BLaER1 treated with 17β-estradiol and CSF1 and Interleukin-3, amounts not matched to agents 10 nM and 100 nM (cell line): ENCODE measurements around the gene C8A.
A peak's percentile ranks its signal among the peaks of the same experiment; 100 is the strongest.

Experiments
- H3K27ac ChIP-seq, 11 experiments: shearing (Covaris generic); formaldehyde crosslinking; 2 replicates each; pipeline ENCODE4 v1.8.1; 2022
- H3K27me3 ChIP-seq, 11 experiments: shearing (Covaris generic); formaldehyde crosslinking; 2 replicates each; pipeline ENCODE4 v1.8.1; 2022
- H3K36me3 ChIP-seq, 11 experiments: shearing (Covaris generic); formaldehyde crosslinking; 2 replicates each; pipeline ENCODE4 v1.8.1; 2022
- H3K4me1 ChIP-seq, 10 experiments: shearing (Covaris generic); formaldehyde crosslinking; 2 replicates each; pipeline ENCODE4 v1.8.1; 2022
- H3K4me2 ChIP-seq, 11 experiments: shearing (Covaris generic); formaldehyde crosslinking; 2 replicates each; pipeline ENCODE4 v1.8.1; 2022
- H3K4me3 ChIP-seq, 10 experiments: shearing (Covaris generic); formaldehyde crosslinking; 2 replicates each; pipeline ENCODE4 v1.8.1; 2022
- H3K9ac ChIP-seq, 11 experiments: shearing (Covaris generic); formaldehyde crosslinking; 2 replicates each; pipeline ENCODE4 v1.8.1; 2022
- H3K9me3 ChIP-seq, 11 experiments: shearing (Covaris generic); formaldehyde crosslinking; replicated peaks in 1 of 11; 2 replicates each; pipeline ENCODE4 v1.8.1; 2022
- H4K20me1 ChIP-seq, 11 experiments: shearing (Covaris generic); formaldehyde crosslinking; 2 replicates each; pipeline ENCODE4 v1.8.1; 2022
- Cebpa-rat ChIP-seq, 11 experiments: shearing (Covaris generic); IDR thresholded peaks; 2 replicates each; pipeline ENCODE4 v1.8.1; 2022

Gene C8A

DNA sequence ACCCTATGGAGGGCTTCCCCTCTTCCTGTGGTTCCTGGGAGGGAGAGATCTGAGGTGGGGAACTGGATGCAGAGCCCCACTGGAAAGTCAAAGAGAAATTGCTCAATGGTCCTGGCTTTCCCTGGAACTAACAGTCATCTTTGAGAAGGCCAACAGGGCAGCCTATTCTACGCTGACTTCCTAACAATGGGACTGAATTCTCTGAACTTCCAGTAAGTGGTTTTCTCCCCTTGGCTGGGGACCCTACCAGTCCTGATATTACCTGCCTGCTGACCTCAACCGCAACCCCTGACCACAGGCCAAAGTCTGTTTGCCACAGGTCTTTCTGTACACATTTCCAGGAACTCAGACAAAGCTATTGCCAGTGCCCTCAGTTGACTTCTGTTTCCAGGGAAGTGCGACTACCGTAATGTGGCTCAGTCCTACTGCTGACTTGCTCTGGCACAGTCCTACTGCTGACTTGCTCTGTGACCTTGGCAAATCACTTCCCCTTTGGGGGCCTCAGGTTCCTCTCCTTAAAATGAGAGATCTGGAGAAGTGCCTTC, 55.9 kb downstream of the C8A start:
- H3K9ac ChIP-seq = no peak overlapping the region; a peak in 1 of 22 replicates
- H3K4me3 ChIP-seq = no peak overlapping the region
- peak overlapping the region; percentile 10 to 64 (median 48); a peak in 15 of 22 replicates for H3K27ac ChIP-seq
- H3K36me3 ChIP-seq = no peaks in the 10 kb centered on the region
- H3K9me3 ChIP-seq = peaks cover 0 to 6% (median 0%) of the 10 kb centered on the region in 11 experiments; a peak in 2 of 22 replicates
- no peak for TF ChIP-seq Cebpa-rat (IDR thresholded peaks at IDR 0.05)
- H3K27me3 ChIP-seq = no peaks in the 10 kb centered on the region
- peaks cover 33 to 38% (median 37%) of the 10 kb centered on the region in 10 experiments for H3K4me1 ChIP-seq
- H4K20me1 ChIP-seq = no peaks in the 10 kb centered on the region
- peak overlapping the region; percentile 68 to 86 (median 76) for H3K4me2 ChIP-seq

DNA sequence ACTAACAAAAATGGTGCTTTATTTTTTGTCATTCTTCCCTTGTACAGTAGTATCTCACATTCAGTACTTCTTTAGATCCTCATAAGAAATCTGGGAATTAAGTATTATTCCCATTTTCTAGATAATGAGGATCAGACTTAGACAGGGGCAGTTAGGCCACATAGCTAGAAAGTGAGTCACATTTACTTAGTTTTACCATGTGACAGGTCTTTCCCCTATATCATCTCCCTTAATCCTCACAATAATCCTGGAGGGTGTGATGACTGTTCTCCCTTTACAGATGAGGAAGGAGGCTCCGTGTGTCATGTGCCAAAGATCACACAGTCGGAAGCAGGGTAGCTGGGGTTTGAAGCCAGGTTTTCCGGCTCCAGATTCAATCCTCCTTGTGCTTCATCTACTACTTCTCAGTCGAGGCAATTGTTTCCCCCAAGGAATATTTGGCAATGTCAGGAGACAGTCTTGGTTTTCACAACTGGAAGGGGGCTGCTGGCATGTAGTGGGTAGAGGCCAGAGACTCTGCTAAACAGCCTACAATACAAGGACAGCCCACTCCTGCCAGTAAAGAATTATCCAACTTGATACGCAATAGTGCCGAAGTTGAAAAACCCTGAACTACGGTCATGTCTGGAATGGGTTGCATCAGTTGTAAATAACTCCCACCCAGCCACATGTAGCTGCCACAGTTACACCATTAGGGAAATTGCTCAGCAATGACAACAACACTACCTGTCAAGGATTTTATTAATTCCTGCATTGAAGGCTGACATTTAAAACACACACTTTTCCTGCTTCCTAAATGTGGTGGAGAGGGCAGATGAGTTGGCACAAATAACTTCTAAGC, 56.7 kb downstream of the C8A start:
- no peak overlapping the region; a peak in 2 of 22 replicates for H3K27ac ChIP-seq
- H3K36me3 ChIP-seq = no peaks in the 10 kb centered on the region
- H4K20me1 ChIP-seq = no peaks in the 10 kb centered on the region
- H3K4me3 ChIP-seq = no peak overlapping the region
- no peak overlapping the region for H3K9ac ChIP-seq
- H3K27me3 ChIP-seq = no peaks in the 10 kb centered on the region
- peak overlapping the region in 4 of 11 experiments; percentile 75 to 83 (median 78); a peak in 8 of 22 replicates for H3K4me2 ChIP-seq
- H3K9me3 ChIP-seq = peaks cover 0 to 6% (median 0%) of the 10 kb centered on the region in 11 experiments; a peak in 2 of 22 replicates
- no peak for TF ChIP-seq Cebpa-rat (IDR thresholded peaks at IDR 0.05)
- peaks cover 37 to 44% (median 40%) of the 10 kb centered on the region in 10 experiments for H3K4me1 ChIP-seq

DNA sequence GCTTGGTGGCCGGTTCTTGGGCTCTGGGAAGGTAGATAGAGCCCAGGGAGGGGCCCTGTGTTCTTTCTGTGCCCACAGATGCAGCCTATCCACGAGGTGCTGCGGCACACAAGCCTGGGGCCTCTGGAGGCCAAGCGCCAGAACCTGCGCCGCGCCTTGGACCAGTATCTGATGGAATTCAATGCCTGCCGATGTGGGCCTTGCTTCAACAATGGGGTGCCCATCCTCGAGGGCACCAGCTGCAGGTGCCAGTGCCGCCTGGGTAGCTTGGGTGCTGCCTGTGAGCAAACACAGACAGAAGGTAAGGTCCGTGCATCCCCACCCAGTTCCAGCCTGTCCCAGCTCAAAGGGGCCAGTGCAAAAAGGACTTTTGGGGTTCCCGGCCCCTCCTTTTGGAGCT, 57.7 kb downstream of the C8A start:
- Histone ChIP-seq H3K4me1 (peaks cover 37 to 44% (median 40%) of the 10 kb centered on the region in 10 experiments), H3K9me3 (peaks cover 0 to 6% (median 0%) of the 10 kb centered on the region in 11 experiments; a peak in 2 of 22 replicates), H3K36me3 (no peaks in the 10 kb centered on the region), H3K4me2 (no peak overlapping the region), H3K27me3 (no peaks in the 10 kb centered on the region), H3K4me3 (no peak overlapping the region), H3K27ac (no peak overlapping the region), H3K9ac (no peak overlapping the region), H4K20me1 (no peaks in the 10 kb centered on the region)
- no peak for TF ChIP-seq Cebpa-rat (IDR thresholded peaks at IDR 0.05)

DNA sequence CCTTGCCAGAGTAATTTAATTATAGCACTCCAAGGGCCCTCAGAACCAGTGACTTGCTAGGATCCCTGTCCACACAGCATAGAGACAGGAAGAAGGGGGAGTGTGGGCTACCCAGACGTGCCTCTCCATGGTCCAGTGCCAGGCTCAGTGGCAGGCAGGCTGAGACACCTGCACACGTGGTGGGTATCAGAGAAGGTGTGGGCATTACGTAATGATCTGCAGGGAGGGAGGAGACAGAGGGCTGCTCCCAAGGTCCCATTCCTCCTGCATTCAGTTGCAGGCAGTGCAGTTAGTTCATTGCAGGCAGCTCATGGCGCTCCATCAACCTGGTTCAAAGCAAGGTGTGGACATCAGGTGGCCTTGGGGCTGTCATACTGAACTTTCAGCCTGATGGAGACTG, 61.4 kb downstream of the C8A start:
- no peak for TF ChIP-seq Cebpa-rat (IDR thresholded peaks at IDR 0.05)

DNA sequence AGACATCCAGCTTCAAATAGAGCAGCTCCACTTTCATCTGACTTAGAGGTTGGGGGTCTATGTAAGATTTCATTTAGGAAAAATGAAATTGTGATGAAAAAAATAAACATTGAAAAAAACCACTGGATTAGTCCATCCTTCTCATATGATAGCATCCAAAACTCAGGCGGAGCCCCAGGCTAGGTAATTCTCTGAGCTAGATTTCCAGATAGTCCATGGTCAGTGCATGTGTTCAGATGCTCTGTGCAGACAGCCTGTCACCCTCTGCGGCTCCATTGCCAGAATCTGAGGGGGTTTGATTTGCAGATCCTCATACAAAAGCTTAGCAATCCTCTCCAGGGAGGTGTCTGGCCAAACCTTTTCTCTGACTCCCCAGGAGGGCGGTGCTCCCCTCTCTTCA, 62.0 kb downstream of the C8A start:
- H3K9me3 ChIP-seq = peaks cover 0 to 6% (median 0%) of the 10 kb centered on the region in 11 experiments; a peak in 2 of 22 replicates
- no peak overlapping the region for H3K27ac ChIP-seq
- no peak overlapping the region for H3K9ac ChIP-seq
- no peaks in the 10 kb centered on the region for H4K20me1 ChIP-seq
- peaks cover 0 to 28% (median 22%) of the 10 kb centered on the region in 10 experiments; a peak in 15 of 20 replicates for H3K4me1 ChIP-seq
- no peaks in the 10 kb centered on the region for H3K27me3 ChIP-seq
- no peak overlapping the region for H3K4me2 ChIP-seq
- TF ChIP-seq Cebpa-rat (IDR thresholded peaks at IDR 0.05) = no peak
- no peaks in the 10 kb centered on the region for H3K36me3 ChIP-seq
- no peak overlapping the region for H3K4me3 ChIP-seq

More for the DNA sequence above, 61.4 kb downstream of the C8A start:
- Histone ChIP-seq H3K27ac (no peak overlapping the region), H3K27me3 (no peaks in the 10 kb centered on the region), H4K20me1 (no peaks in the 10 kb centered on the region), H3K9me3 (peaks cover 0 to 6% (median 0%) of the 10 kb centered on the region in 11 experiments; a peak in 2 of 22 replicates), H3K4me2 (peak overlapping the region in 6 of 11 experiments; percentile 13 to 53 (median 26); a peak in 9 of 22 replicates), H3K36me3 (no peaks in the 10 kb centered on the region), H3K9ac (no peak overlapping the region), H3K4me1 (peaks cover 6 to 22% (median 19%) of the 10 kb centered on the region in 10 experiments), H3K4me3 (no peak overlapping the region)

DNA sequence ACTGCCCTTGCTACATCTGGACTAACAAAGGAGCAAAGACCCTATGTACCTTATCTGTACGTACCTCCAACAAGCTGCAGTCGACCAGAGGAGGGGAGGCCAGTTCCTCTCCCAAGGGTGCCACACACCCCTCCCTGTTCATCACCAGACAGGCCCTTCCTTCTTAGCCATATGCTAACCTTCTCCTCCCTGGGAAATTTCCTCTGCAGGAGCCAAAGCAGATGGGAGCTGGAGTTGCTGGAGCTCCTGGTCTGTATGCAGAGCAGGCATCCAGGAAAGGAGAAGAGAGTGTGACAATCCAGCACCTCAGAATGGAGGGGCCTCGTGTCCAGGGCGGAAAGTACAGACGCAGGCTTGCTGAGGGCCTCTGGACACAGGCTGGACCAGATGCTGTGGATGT, 62.8 kb downstream of the C8A start:
- Histone ChIP-seq H3K4me2 (no peak overlapping the region), H3K9me3 (peaks cover 0 to 6% (median 0%) of the 10 kb centered on the region in 11 experiments; a peak in 2 of 22 replicates), H3K9ac (no peak overlapping the region), H3K4me3 (no peak overlapping the region), H3K27ac (no peak overlapping the region), H3K27me3 (no peaks in the 10 kb centered on the region), H3K4me1 (peaks cover 0 to 31% (median 22%) of the 10 kb centered on the region in 10 experiments; a peak in 15 of 20 replicates), H3K36me3 (no peaks in the 10 kb centered on the region), H4K20me1 (no peaks in the 10 kb centered on the region)
- no peak for TF ChIP-seq Cebpa-rat (IDR thresholded peaks at IDR 0.05)

DNA sequence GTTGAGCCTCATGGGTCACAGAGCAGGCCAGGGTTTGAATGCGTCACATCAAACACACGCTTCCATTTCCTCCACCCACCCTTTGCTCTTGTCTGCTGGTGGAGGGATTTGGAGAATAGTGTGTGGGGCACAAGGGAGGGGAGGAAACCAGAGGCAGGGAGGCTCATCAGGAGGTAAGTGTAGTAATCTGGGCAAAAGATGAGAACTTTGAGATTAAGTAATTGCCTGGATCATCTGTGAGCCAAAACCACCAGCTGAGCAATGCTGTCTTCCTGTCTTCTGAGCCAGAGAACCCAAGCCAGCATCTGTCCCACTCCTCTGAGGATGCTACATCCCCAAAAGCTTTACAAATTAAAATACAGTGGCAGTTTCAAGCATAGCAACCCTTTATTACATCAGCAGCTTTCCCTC, 66.0 kb downstream of the C8A start:
- peak in 1 of 11 experiments; percentile 71; a peak in 2 of 22 replicates for TF ChIP-seq Cebpa-rat (IDR thresholded peaks at IDR 0.05)

DNA sequence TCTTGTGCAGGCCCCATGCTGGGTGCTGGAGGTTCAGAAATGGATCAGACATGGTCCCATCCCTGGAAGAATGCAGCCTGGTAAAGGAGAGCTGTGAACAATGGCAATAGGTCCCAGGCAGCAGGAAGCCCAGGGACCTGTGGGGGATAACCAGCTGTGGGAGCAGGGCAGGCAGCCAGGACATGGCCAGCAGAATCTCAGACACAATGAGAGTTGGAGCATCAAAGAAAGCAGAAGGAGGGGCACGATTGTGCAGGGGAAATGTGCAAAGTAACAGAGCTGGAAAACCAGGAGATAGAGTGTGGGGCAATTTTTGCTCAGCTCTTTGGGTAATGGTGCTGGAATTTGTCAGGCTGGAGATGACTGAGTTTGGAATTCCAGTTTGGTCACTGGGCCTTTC, 66.9 kb downstream of the C8A start:
- peak overlapping the region in 3 of 11 experiments; percentile 23 to 60 (median 35); a peak in 5 of 22 replicates for H3K27ac ChIP-seq
- H3K4me3 ChIP-seq = no peak overlapping the region
- no peaks in the 10 kb centered on the region for H3K27me3 ChIP-seq
- H3K9ac ChIP-seq = no peak overlapping the region
- no peaks in the 10 kb centered on the region for H3K36me3 ChIP-seq
- TF ChIP-seq Cebpa-rat (IDR thresholded peaks at IDR 0.05) = no peak
- no peaks in the 10 kb centered on the region; a peak in 1 of 22 replicates for H4K20me1 ChIP-seq
- no peaks in the 10 kb centered on the region for H3K9me3 ChIP-seq
- peak overlapping the region in 4 of 11 experiments; percentile 6 to 47 (median 22); a peak in 2 of 22 replicates for H3K4me2 ChIP-seq
- peaks cover 0 to 21% (median 15%) of the 10 kb centered on the region in 10 experiments; a peak in 15 of 20 replicates for H3K4me1 ChIP-seq

More for the DNA sequence above, 66.0 kb downstream of the C8A start:
- Histone ChIP-seq H3K4me1 (peaks cover 0 to 28% (median 20%) of the 10 kb centered on the region in 10 experiments; a peak in 15 of 20 replicates), H4K20me1 (no peaks in the 10 kb centered on the region; a peak in 1 of 22 replicates), H3K9ac (no peak overlapping the region), H3K9me3 (no peaks in the 10 kb centered on the region), H3K27ac (peak overlapping the region in 3 of 11 experiments; percentile 35 to 60 (median 39); a peak in 6 of 22 replicates), H3K4me2 (peak overlapping the region in 9 of 11 experiments; percentile 6 to 59 (median 45); a peak in 15 of 22 replicates), H3K36me3 (no peaks in the 10 kb centered on the region), H3K27me3 (no peaks in the 10 kb centered on the region), H3K4me3 (no peak overlapping the region)

DNA sequence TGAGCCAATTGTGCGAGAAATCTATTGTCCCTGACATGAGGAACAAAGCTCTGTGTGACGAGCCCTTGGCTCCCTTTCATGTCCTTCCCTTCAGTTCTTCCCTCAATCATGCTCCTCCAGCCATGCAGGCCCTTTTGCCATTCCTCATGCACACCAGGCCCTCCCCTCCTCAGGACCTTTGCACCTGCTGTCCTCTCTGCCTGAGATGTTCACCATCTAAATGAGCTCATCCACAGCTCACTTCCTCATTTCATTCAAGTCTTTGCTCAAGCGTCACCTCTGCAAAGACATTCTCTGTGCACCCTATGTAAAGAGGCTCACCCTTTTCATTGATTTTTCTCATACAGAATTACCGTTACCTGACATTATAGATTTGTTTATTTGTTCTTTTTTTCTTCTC, 67.5 kb downstream of the C8A start:
- no peaks in the 10 kb centered on the region for H3K9me3 ChIP-seq
- peak overlapping the region in 2 of 11 experiments; percentile 35 to 60; a peak in 3 of 22 replicates for H3K27ac ChIP-seq
- no peaks in the 10 kb centered on the region for H3K36me3 ChIP-seq
- H3K4me3 ChIP-seq = no peak overlapping the region
- no peak for TF ChIP-seq Cebpa-rat (IDR thresholded peaks at IDR 0.05)
- no peaks in the 10 kb centered on the region for H3K27me3 ChIP-seq
- H3K4me1 ChIP-seq = peaks cover 0 to 21% (median 15%) of the 10 kb centered on the region in 10 experiments; a peak in 15 of 20 replicates
- no peaks in the 10 kb centered on the region; a peak in 1 of 22 replicates for H4K20me1 ChIP-seq
- no peak overlapping the region for H3K9ac ChIP-seq
- no peak overlapping the region for H3K4me2 ChIP-seq
